IMR-90 (cell line): ENCODE data around the gene FBXW11. TPM values are rescaled to one million over a fixed set of nuclear protein-coding genes. Genes with fewer than 3 reads are reported as not detected.

Source experiments
- ATAC-seq: fragments of 200-7000 bp; cut with Tn5 transposase; 2 replicates; pipeline ENCODE4 v1.9.1; 2020; ENCODE audit warnings: low read depth, mild to moderate bottlenecking, moderate library complexity
- BruUV-seq: library from RNA; stranded (reverse); fragments of 400-500 nt; replicated peaks from 2 replicates; lab custom pipeline; 2021; lab: Mats Ljungman, UMichigan
- CTCF ChIA-PET: fragments of 300-600 bp; formaldehyde crosslinking; extraction: SDS; loops from one replicate; lab custom pipeline; 2021; ENCODE audit warnings: antibody characterized with exemption; lab: Yijun Ruan, JAX
- POLR2A ChIA-PET: fragments of 300-600 bp; sonication (Branson Sonifier 250); formaldehyde crosslinking; loops from one replicate; lab custom pipeline; 2022; ENCODE audit warnings: antibody characterized with exemption; ENCODE audit not compliant: unreplicated experiment; lab: Charles Lee
- DNase-seq: peaks from one replicate; pipeline ENCODE4 v3.0.0; 2013
- H2AFZ ChIP-seq: replicated peaks from 2 replicates; pipeline ENCODE3; 2013; ENCODE audit warnings: low read length, mild to moderate bottlenecking; ENCODE audit not compliant: poor library complexity
- H2AK5ac ChIP-seq: 2 replicates; pipeline ENCODE4 v1.6.1; 2013; ENCODE audit warnings: low read depth, low read length, inconsistent platforms
- H2AK9ac ChIP-seq: replicated peaks from 2 replicates; pipeline ENCODE3; 2013; ENCODE audit warnings: mild to moderate bottlenecking, low read depth, low read length, moderate library complexity; ENCODE audit not compliant: poor library complexity
- H2BK120ac ChIP-seq: 2 replicates; pipeline ENCODE4 v1.6.1; 2013; ENCODE audit warnings: low read depth, low read length, inconsistent platforms
- H2BK15ac ChIP-seq: 3 replicates; pipeline ENCODE4 v1.6.1; 2013; ENCODE audit warnings: low read depth, low read length, inconsistent platforms
- H2BK20ac ChIP-seq: 2 replicates; pipeline ENCODE4 v1.6.1; 2013; ENCODE audit warnings: low read depth, mild to moderate bottlenecking, inconsistent platforms, low read length, moderate library complexity
- H2BK5ac ChIP-seq: 2 replicates; pipeline ENCODE4 v1.6.1; 2013; ENCODE audit warnings: mild to moderate bottlenecking, low read depth, low read length, inconsistent platforms; ENCODE audit not compliant: poor library complexity, severe bottlenecking
- H3K14ac ChIP-seq: replicated peaks from 2 replicates; pipeline ENCODE4 v1.6.1; 2013; ENCODE audit warnings: low read depth, low read length, inconsistent platforms
- H3K18ac ChIP-seq: 2 replicates; pipeline ENCODE4 v1.6.1; 2013; ENCODE audit warnings: low read depth, low read length, control low read depth
- H3K23ac ChIP-seq: 2 replicates; pipeline ENCODE4 v1.6.1; 2013; ENCODE audit warnings: low read depth, low read length, inconsistent platforms
- H3K27ac ChIP-seq: 2 replicates; pipeline ENCODE4 v1.5.1; 2013; ENCODE audit warnings: mild to moderate bottlenecking, control low read depth, low read length; ENCODE audit not compliant: insufficient read depth
- H3K27me3 ChIP-seq: 2 replicates; pipeline ENCODE4 v1.6.1; 2013; ENCODE audit warnings: low read length; ENCODE audit not compliant: control insufficient read depth, insufficient read depth
- H3K36me3 ChIP-seq: 2 replicates; pipeline ENCODE4 v1.6.1; 2013; ENCODE audit warnings: low read length, mixed read lengths; ENCODE audit not compliant: control insufficient read depth, insufficient read depth
- H3K4ac ChIP-seq: 2 replicates; pipeline ENCODE4 v1.6.1; 2013; ENCODE audit warnings: low read depth, low read length, inconsistent platforms
- H3K4me1 ChIP-seq: 2 replicates; pipeline ENCODE4 v1.6.1; 2013; ENCODE audit warnings: low read length, mixed read lengths; ENCODE audit not compliant: control insufficient read depth, insufficient read depth
- H3K4me2 ChIP-seq: 2 replicates; pipeline ENCODE4 v1.6.1; 2013; ENCODE audit warnings: low read depth, mild to moderate bottlenecking, control low read depth, low read length, moderate library complexity
- H3K4me3 ChIP-seq: 2 replicates; pipeline ENCODE4 v1.5.1; 2013; ENCODE audit warnings: low read depth, mild to moderate bottlenecking, control low read depth, low read length, moderate library complexity; ENCODE audit not compliant: insufficient read depth
- H3K56ac ChIP-seq: 2 replicates; pipeline ENCODE4 v1.6.1; 2013; ENCODE audit warnings: low read length, inconsistent platforms; ENCODE audit not compliant: insufficient read depth; ENCODE audit errors: extremely low read depth
- H3K79me1 ChIP-seq, 2 experiments: 2 replicates each; pipeline ENCODE4 v1.6.1; 2013; ENCODE audit warnings: low read length in 2 of 2, inconsistent platforms in 1 of 2, low read depth in 1 of 2
- H3K9ac ChIP-seq: 2 replicates; pipeline ENCODE4 v1.6.1; 2013; ENCODE audit warnings: low read depth, low read length, control low read depth
- H3K9me1 ChIP-seq: 2 replicates; pipeline ENCODE4 v1.6.1; 2013; ENCODE audit warnings: low read length, inconsistent platforms; ENCODE audit not compliant: insufficient read depth
- H3K9me3 ChIP-seq: 2 replicates; pipeline ENCODE4 v1.6.1; 2013; ENCODE audit warnings: low read length; ENCODE audit not compliant: control insufficient read depth, insufficient read depth
- H4K20me1 ChIP-seq: 2 replicates; pipeline ENCODE4 v1.6.1; 2013; ENCODE audit warnings: low read length, inconsistent platforms; ENCODE audit not compliant: insufficient read depth
- H4K5ac ChIP-seq: 2 replicates; pipeline ENCODE4 v1.6.1; 2013; ENCODE audit warnings: mild to moderate bottlenecking, low read depth, low read length, control low read depth
- H4K8ac ChIP-seq, 2 experiments: 2 replicates each; pipeline ENCODE4 v1.6.1; 2013; ENCODE audit warnings: low read depth in 2 of 2, low read length in 2 of 2, control low read depth in 1 of 2, inconsistent platforms in 1 of 2
- H4K91ac ChIP-seq: 2 replicates; pipeline ENCODE4 v1.6.1; 2013; ENCODE audit warnings: low read depth, low read length, inconsistent platforms; ENCODE audit not compliant: insufficient read depth
- MAFK ChIP-seq: IDR thresholded peaks from 2 replicates; pipeline ENCODE4 v1.6.1; 2012; ENCODE audit warnings: low read depth, low read length, improper control_type of control experiment
- MXI1 ChIP-seq: IDR thresholded peaks from 2 replicates; pipeline ENCODE4 v1.6.1; 2012; ENCODE audit warnings: low read depth, mild to moderate bottlenecking, low read length, moderate library complexity, borderline replicate concordance
- WGBS, 2 experiments: methylation state at CpG; one replicate each; pipeline versions ENCODE4 v1.1.5 to v1.1.7; 2013; ENCODE audit warnings: missing lambda C conversion rate in 2 of 2; ENCODE audit not compliant: insufficient read length in 1 of 2; ENCODE audit errors: extremely low coverage in 2 of 2; 5-methylcytosine and 5-hydroxymethylcytosine counted together
- dilution Hi-C: fragments of 300-500 bp; cut with HindIII; formaldehyde crosslinking; loops from one replicate; pipeline ENCODE4 v1.14.3; 2018; ENCODE audit warnings: low sequenced_read_pairs; ENCODE audit not compliant: unreplicated experiment
- in situ Hi-C: fragments of 300-500 bp; cut with MboI; formaldehyde crosslinking; loops from 3 replicates; pipeline ENCODE4 v1.14.3; 2019; ENCODE audit warnings: low sequenced_read_pairs, inconsistent platforms, mixed read lengths
- intact Hi-C: fragments of 100-400 bp; cut with micrococcal nuclease; formaldehyde crosslinking; loops from 2 replicates; pipeline ENCODE4 v1.10.0; 2022
- polyA plus RNA-seq, 3 experiments: library from polyadenylated mRNA; depleted of rRNA; stranded (reverse); fragments of >200 nt; gene quantifications; 2 replicates each; pipeline ENCODE4 v1.2.3, GENCODE V29; 2012; ENCODE audit warnings: low replicate concordance in 1 of 3
- total RNA-seq: library from RNA; depleted of rRNA; stranded (reverse); fragments of >200 nt; gene quantifications from 2 replicates; pipeline ENCODE4 v1.2.3, GENCODE V29; 2012

Gene FBXW11
- total and polyA plus RNA-seq, 2 of the 4 experiments (the other 2 are of a cell fraction), result 34.3 to 97.1 TPM

- Histone ChIP-seq H2BK5ac (no peak overlapping the region), H3K23ac (0 out of 2 replicates have a peak overlapping the region, but pooled peaks have one; percentile 14), H4K91ac (no peak overlapping the region), H3K4me3 (no peak overlapping the region), H3K9me1 (peaks cover 16% of the 10 kb centered on the region), H3K27me3 (no peaks in the 10 kb centered on the region), H3K14ac (no peak overlapping the region), H2BK120ac (no peak overlapping the region), H3K4me1 (peaks cover 8% of the 10 kb centered on the region), H3K4ac (no peak overlapping the region), H4K8ac (no peak overlapping the region), H3K9me3 (no peaks in the 10 kb centered on the region), H2BK15ac (no peak overlapping the region), H3K36me3 (no peaks in the 10 kb centered on the region), H4K5ac (no peak overlapping the region), H3K4me2 (no peak overlapping the region), H2AK9ac (no peak overlapping the region), H2AFZ (no peak overlapping the region), H3K79me1 (peaks cover 33 to 74% of the 10 kb centered on the region in 2 experiments), H4K20me1 (peaks cover 75% of the 10 kb centered on the region), H3K56ac (no peak overlapping the region), H3K9ac (no peak overlapping the region), H3K27ac (no peak overlapping the region), H2BK20ac (no peak overlapping the region), H2AK5ac (no peak overlapping the region), H3K18ac (no peak overlapping the region)
- in situ Hi-C loops (no loop called here), dilution Hi-C loops (no loop called here), intact Hi-C loops (no loop called here)
- ChIA-PET CTCF (no interaction called here), POLR2A (no interaction called here)
- DNase-seq, result no peak
- no TSS peak for BruUV-seq
- no peak for ATAC-seq
- TF ChIP-seq MXI1, result no peak
- peak; percentile 42; the same call in 1 of the 2 replicates for TF ChIP-seq MAFK
- 73% methylated on average over 2 of the region's 2 CpGs; no CpG with 5 or more reads in 1 of the 2 experiments for WGBS, 2 experiments
Observed at GRCh38 chr5:171966964-171967363, 39.5 kb downstream of the FBXW11 start.
